ENCODE data around the gene NLRP13. TPM values are rescaled to one million over a fixed set of nuclear protein-coding genes. Genes with fewer than 3 reads are reported as not detected.

NLRP13 gene
- total and polyA plus RNA-seq, 10 of the 15 experiments (the other 5 are each of a cell fraction or from before 2014, with no cell fraction given) = 0.37 TPM; not detected in 9

GRCh38 chr19:55962186-55962585 is 30.1 kb upstream of the NLRP13 start:
- Histone ChIP-seq H2AFZ (ENCODE audit: control insufficient read depth, low read depth, low read length) (no peak overlapping the region), H3K9me3 (replicated peaks; ENCODE audit: control insufficient read depth, insufficient read depth, low read length) (no peaks in the 10 kb centered on the region), H3K79me2 (ENCODE audit: control insufficient read depth, insufficient read depth, low read length) (no peaks in the 10 kb centered on the region), H3K27me3 (replicated peaks in 1 of 2; ENCODE audit: control insufficient read depth in 2 of 2, insufficient read depth in 2 of 2, low read length in 1 of 2) (no peaks in the 10 kb centered on the region), H3K4me2 (ENCODE audit: control insufficient read depth, insufficient read depth) (no peak overlapping the region), H3K4me3 (no peak overlapping the region), H3K27ac (ENCODE audit: control insufficient read depth, insufficient read depth) (no peak overlapping the region), H4K20me1 (ENCODE audit: control insufficient read depth, insufficient read depth) (no peaks in the 10 kb centered on the region), H3K36me3 (ENCODE audit: control insufficient read depth in 2 of 2, insufficient read depth in 2 of 2, low read length in 1 of 2) (no peaks in the 10 kb centered on the region), H3K9ac (ENCODE audit: control insufficient read depth, insufficient read depth, low read length) (no peak overlapping the region), H3K4me1 (ENCODE audit: control insufficient read depth, insufficient read depth, low read length) (no peaks in the 10 kb centered on the region)
- RAD21 ChIA-PET (ENCODE audit: unreplicated experiment) = no interaction called here
- WGBS (ENCODE audit: insufficient coverage, insufficient replicate concordance, low lambda C conversion rate, missing lambda C conversion rate) = 71% methylated on average over 10 of the region's 10 CpGs
- TF ChIP-seq BHLHE40 (IDR thresholded peaks at IDR 0.05; ENCODE audit: borderline replicate concordance in 1 of 2, low read depth in 2 of 2, low read length in 1 of 2) (no peak), SIN3A (IDR thresholded peaks at IDR 0.05; ENCODE audit: low read depth, low read length) (no peak), RFX5 (IDR thresholded peaks at IDR 0.05; ENCODE audit: low read depth, low read length) (no peak), TCF3 (IDR thresholded peaks at IDR 0.05; ENCODE audit: borderline replicate concordance, insufficient read depth, low read depth, low read length) (no peak), POU2F2 (IDR thresholded peaks at IDR 0.05; ENCODE audit: borderline replicate concordance, low read depth, low read length) (no peak), CHD2 (IDR thresholded peaks at IDR 0.05; ENCODE audit: borderline replicate concordance, low read depth, low read length) (no peak), HDGF (IDR thresholded peaks at IDR 0.05) (no peak)
- no TSS peak for BruUV-seq (replicated peaks)
- in situ Hi-C loops (cut with MboI) (no loop called here), intact Hi-C loops (cut with micrococcal nuclease; ENCODE audit: unreplicated experiment) (no loop called here)
- POLR2A ChIA-PET = no interaction called here
- CTCF ChIA-PET = no interaction called here
- ATAC-seq (no peak), FAIRE-seq (no peak), DNase-seq (ENCODE audit: low read depth, low spot score) (no peak)
- SMC1A ChIA-PET (ENCODE audit: uncharacterized antibody, unreplicated experiment) = no interaction called here

- FAIRE-seq (no peak), ATAC-seq (no peak), DNase-seq (ENCODE audit: low read depth, low spot score) (no peak)
- Histone ChIP-seq H3K27me3 (replicated peaks in 1 of 2; ENCODE audit: control insufficient read depth in 2 of 2, insufficient read depth in 2 of 2, low read length in 1 of 2) (no peaks in the 10 kb centered on the region), H3K9ac (ENCODE audit: control insufficient read depth, insufficient read depth, low read length) (no peak overlapping the region), H3K4me2 (ENCODE audit: control insufficient read depth, insufficient read depth) (no peak overlapping the region), H3K36me3 (ENCODE audit: control insufficient read depth in 2 of 2, insufficient read depth in 2 of 2, low read length in 1 of 2) (no peaks in the 10 kb centered on the region), H4K20me1 (ENCODE audit: control insufficient read depth, insufficient read depth) (no peaks in the 10 kb centered on the region), H3K9me3 (replicated peaks; ENCODE audit: control insufficient read depth, insufficient read depth, low read length) (no peaks in the 10 kb centered on the region), H3K27ac (ENCODE audit: control insufficient read depth, insufficient read depth) (no peak overlapping the region), H3K4me3 (no peak overlapping the region), H2AFZ (ENCODE audit: control insufficient read depth, low read depth, low read length) (no peak overlapping the region), H3K4me1 (ENCODE audit: control insufficient read depth, insufficient read depth, low read length) (no peaks in the 10 kb centered on the region), H3K79me2 (ENCODE audit: control insufficient read depth, insufficient read depth, low read length) (no peaks in the 10 kb centered on the region)
- WGBS (ENCODE audit: insufficient coverage, insufficient replicate concordance, low lambda C conversion rate, missing lambda C conversion rate) = 54% methylated on average over 6 of the region's 6 CpGs
- CTCF ChIA-PET = no interaction called here
- no TSS peak for BruUV-seq (replicated peaks)
- SMC1A ChIA-PET (ENCODE audit: uncharacterized antibody, unreplicated experiment) = no interaction called here
- in situ Hi-C loops (cut with MboI) = no loop called here
- POLR2A ChIA-PET = no interaction called here
- TF ChIP-seq EZH2 (IDR thresholded peaks at IDR 0.05; ENCODE audit: borderline replicate concordance, control insufficient read depth, low read depth, low read length) (no peak), CREM (IDR thresholded peaks at IDR 0.05; ENCODE audit: low read depth) (no peak), MTA2 (IDR thresholded peaks at IDR 0.05; ENCODE audit: low read depth) (no peak), USF1 (IDR thresholded peaks at IDR 0.05; ENCODE audit: borderline replicate concordance, extremely low read length, insufficient read depth, low read depth, low read length) (no peak), PBX3 (IDR thresholded peaks at IDR 0.05; ENCODE audit: insufficient replicate concordance, low read depth, low read length) (no peak), RFX5 (IDR thresholded peaks at IDR 0.05; ENCODE audit: low read depth, low read length) (no peak), GABPA (IDR thresholded peaks at IDR 0.05; ENCODE audit: low read depth) (no peak), FOS (IDR thresholded peaks at IDR 0.05; ENCODE audit: borderline replicate concordance, extremely low read depth, insufficient read length) (no peak)
- RAD21 ChIA-PET (ENCODE audit: unreplicated experiment) = no interaction called here
- intact Hi-C loops (cut with micrococcal nuclease; ENCODE audit: unreplicated experiment) = no loop called here
These were observed 28.0 kb upstream of the NLRP13 start for GRCh38 chr19:55959996-55960675.
